Measurements from ENCODE around the gene IL37. TPM values are rescaled to one million over a fixed set of nuclear protein-coding genes. Genes with fewer than 3 reads are reported as not detected.

The IL37 gene
- total and polyA plus RNA-seq, 7 donors: 1.3 TPM; not detected in 6

DNA sequence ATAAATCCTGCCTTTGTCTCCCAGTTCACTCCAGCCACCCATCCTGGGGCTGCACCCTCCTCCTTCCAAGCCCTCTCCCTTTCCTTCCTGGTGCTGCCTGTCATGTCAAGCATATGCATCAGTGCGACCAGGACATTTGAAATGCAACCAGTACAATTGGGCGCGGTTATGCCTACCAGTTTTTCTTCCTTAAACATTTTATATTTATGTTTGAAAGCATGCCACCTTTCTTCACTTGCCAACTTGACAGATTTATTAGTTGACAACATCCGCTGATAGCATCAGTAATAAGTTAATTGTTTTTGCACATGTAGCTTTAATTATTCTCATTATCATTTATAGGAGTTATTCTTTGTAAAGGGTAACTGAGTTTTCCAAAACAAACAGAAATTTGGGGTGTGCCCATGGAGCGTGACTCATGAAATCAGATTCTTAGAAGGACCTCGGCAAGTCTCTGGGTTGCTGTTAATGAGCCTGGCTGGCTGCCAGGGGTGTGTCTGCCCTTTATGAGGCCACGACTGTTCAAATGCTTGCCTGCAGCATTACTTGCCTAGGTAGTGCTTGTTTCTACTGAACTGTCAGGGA lies 41.6 kb upstream of the IL37 start:
- DNase-seq: no peak
- Histone ChIP-seq H3K9me3 (no peaks in the 10 kb centered on the region), H3K4me1 (peaks cover 0 to 3% (median 0%) of the 10 kb centered on the region in 4 donors), H3K27ac (no peak overlapping the region), H3K4me3 (no peak overlapping the region), H3K27me3 (no peaks in the 10 kb centered on the region), H3K36me3 (no peaks in the 10 kb centered on the region)
- 9 to 33% methylated on average over 7 of the region's 7 CpGs for WGBS, 2 donors
- intact Hi-C loops (cut with DNase I): no loop called here
- TF ChIP-seq POLR2A (IDR thresholded peaks at IDR 0.05) (no peak), POLR2AphosphoS5 (IDR thresholded peaks at IDR 0.05) (no peak), EP300 (IDR thresholded peaks at IDR 0.05) (no peak)
- TF ChIP-seq, protein P1, sequence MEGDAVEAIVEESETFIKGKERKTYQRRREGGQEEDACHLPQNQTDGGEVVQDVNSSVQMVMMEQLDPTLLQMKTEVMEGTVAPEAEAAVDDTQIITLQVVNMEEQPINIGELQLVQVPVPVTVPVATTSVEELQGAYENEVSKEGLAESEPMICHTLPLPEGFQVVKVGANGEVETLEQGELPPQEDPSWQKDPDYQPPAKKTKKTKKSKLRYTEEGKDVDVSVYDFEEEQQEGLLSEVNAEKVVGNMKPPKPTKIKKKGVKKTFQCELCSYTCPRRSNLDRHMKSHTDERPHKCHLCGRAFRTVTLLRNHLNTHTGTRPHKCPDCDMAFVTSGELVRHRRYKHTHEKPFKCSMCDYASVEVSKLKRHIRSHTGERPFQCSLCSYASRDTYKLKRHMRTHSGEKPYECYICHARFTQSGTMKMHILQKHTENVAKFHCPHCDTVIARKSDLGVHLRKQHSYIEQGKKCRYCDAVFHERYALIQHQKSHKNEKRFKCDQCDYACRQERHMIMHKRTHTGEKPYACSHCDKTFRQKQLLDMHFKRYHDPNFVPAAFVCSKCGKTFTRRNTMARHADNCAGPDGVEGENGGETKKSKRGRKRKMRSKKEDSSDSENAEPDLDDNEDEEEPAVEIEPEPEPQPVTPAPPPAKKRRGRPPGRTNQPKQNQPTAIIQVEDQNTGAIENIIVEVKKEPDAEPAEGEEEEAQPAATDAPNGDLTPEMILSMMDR (IDR thresholded peaks at IDR 0.05): no peak

DNA sequence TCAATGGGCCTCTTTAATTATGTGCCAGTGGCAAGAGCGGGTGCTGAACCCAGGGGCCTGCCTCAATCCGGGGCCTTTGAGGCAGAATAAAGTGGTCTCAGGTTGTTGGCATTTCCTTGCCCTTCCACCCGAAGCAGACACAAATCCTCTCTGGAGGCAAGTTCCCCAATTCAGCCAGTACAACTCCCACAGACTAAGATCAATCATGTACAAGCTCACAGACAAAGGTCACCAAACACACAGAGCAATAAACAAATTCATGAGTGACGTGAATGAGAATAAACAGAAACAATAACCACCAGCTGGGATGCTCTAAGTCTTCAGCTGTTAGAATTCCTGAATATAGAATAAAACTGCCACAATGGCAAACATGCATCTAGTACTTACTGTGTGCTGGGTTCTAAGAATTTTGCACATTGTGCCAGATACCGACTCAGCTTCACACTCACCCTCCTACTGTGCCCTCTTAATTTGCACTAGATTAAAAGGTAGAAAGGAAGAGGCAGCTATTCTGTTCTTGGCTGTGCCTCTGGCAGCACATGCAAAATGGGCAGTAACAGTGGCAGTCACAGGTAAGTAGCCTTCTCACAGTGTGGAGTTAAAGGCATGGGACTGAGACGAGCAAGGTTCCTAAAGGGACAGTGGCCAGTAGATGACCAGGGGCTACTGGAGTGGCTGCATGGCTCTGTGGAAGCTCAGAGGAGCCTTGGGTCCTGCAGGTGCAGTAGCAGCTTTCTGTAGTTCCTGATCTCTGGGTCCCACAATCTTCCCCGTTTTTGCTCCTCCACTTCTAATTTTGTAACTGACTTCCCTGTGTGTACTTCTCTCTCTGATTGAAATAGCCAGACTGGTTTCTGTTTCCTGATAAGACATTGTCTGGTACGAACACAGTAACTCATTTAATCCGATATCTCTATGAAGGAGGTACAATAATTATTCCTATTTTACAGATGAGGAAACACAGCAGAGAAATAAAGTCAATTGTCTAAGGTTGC lies 39.8 kb upstream of the IL37 start:
- Histone ChIP-seq H3K4me1 (peaks cover 0 to 3% (median 0%) of the 10 kb centered on the region in 4 donors), H3K27me3 (no peaks in the 10 kb centered on the region), H3K4me3 (no peak overlapping the region), H3K27ac (no peak overlapping the region), H3K36me3 (no peaks in the 10 kb centered on the region), H3K9me3 (no peaks in the 10 kb centered on the region)
- 14 to 45% methylated on average over 9 of the region's 9 CpGs for WGBS, 2 donors
- intact Hi-C loops (cut with DNase I): no loop called here
- no peak for DNase-seq
- no peak for TF ChIP-seq EP300 (IDR thresholded peaks at IDR 0.05)
- TF ChIP-seq POLR2A (IDR thresholded peaks at IDR 0.05): no peak
- TF ChIP-seq POLR2AphosphoS5 (IDR thresholded peaks at IDR 0.05): no peak
- TF ChIP-seq, protein P1 (IDR thresholded peaks at IDR 0.05): no peak

DNA sequence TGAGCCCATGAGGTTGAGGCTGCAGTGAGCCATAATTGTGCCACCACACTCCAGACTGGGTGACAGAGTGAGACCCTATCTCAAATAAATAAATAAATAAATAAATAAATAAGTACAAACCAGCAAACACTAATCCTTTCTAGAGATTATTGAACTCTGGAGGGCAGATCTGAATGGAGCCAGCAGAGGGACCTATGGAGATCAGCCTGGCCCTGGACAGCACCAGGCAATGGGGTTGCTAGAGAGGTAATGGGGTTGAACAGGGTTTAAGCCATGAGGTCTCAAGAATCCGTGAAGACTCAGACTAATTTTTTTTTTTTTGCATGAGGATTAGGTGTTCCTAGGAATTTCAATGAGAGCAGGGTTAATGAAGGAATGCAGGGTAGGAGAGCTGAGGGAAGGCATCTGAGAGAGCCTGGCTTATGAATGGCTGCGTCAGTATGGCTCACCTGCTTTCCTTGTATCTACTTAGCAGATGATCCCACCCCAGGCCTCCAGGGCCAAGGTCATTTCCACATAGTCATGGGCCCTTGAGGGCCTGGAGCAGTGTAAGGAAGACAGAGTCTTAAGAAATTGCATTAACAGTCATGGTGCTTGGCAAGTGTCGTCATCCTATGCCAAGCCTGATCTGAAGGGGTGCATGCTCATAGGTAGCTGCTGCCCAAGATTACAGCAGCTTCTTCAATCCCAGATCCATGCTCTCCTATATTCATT lies 34.6 kb upstream of the IL37 start:
- 95 to 96% methylated on average over 3 of the region's 3 CpGs for WGBS, 2 donors
- intact Hi-C loops (cut with DNase I): no loop called here
- Histone ChIP-seq H3K9me3 (no peaks in the 10 kb centered on the region), H3K27me3 (no peaks in the 10 kb centered on the region), H3K36me3 (no peaks in the 10 kb centered on the region), H3K27ac (no peak overlapping the region), H3K4me3 (no peak overlapping the region), H3K4me1 (no peaks in the 10 kb centered on the region)
- no peak for DNase-seq
- no peak for TF ChIP-seq POLR2AphosphoS5 (IDR thresholded peaks at IDR 0.05)
- no peak for TF ChIP-seq POLR2A (IDR thresholded peaks at IDR 0.05)
- TF ChIP-seq EP300 (IDR thresholded peaks at IDR 0.05): no peak
- TF ChIP-seq, protein P1 (IDR thresholded peaks at IDR 0.05): no peak

- Histone ChIP-seq H3K4me1 (no peaks in the 10 kb centered on the region), H3K27me3 (no peaks in the 10 kb centered on the region), H3K9me3 (no peaks in the 10 kb centered on the region), H3K4me3 (no peak overlapping the region), H3K36me3 (no peaks in the 10 kb centered on the region), H3K27ac (no peak overlapping the region)
- TF ChIP-seq EP300 (IDR thresholded peaks at IDR 0.05) (no peak), POLR2A (IDR thresholded peaks at IDR 0.05) (no peak), POLR2AphosphoS5 (IDR thresholded peaks at IDR 0.05) (no peak)
- TF ChIP-seq, protein P1 (IDR thresholded peaks at IDR 0.05): no peak
- 94 to 95% methylated on average over 4 of the region's 4 CpGs for WGBS, 2 donors
- DNase-seq: no peak
- intact Hi-C loops (cut with DNase I): no loop called here
Observed at GRCh38 chr2:112876971-112877361, 34.0 kb upstream of the IL37 start.
